GM12892 (cell line): ENCODE results near the gene KLHL35.
A peak's percentile ranks its signal among the peaks of the same experiment; 100 is the strongest.
"Not testable (repeated sequence)": the region's sequence is repeated elsewhere in the genome, so short reads cannot be mapped to it uniquely, and the experiment has no call there.

Experiments
- DNase-seq: peaks from one replicate; pipeline ENCODE4 v3.0.0; 2011; ENCODE audit not compliant: insufficient read length
- FAIRE-seq: peaks from 2 replicates; lab custom pipeline; 2011; peaks lifted over from hg19 to GRCh38; lab: Jason Lieb, UNC
- POLR2A ChIP-seq: IDR thresholded peaks from 2 replicates; pipeline ENCODE4 v1.6.1; 2011; ENCODE audit warnings: low read depth, low read length, control low read depth
- POLR2AphosphoS5 ChIP-seq: IDR thresholded peaks from 2 replicates; pipeline ENCODE4 v1.6.1; 2011; ENCODE audit warnings: low read depth, low read length, control low read depth
- TAF1 ChIP-seq: IDR thresholded peaks from 2 replicates; pipeline ENCODE4 v1.6.1; 2011; ENCODE audit warnings: low read depth, mild to moderate bottlenecking, control low read depth, low read length, borderline replicate concordance

The KLHL35 gene

DNA sequence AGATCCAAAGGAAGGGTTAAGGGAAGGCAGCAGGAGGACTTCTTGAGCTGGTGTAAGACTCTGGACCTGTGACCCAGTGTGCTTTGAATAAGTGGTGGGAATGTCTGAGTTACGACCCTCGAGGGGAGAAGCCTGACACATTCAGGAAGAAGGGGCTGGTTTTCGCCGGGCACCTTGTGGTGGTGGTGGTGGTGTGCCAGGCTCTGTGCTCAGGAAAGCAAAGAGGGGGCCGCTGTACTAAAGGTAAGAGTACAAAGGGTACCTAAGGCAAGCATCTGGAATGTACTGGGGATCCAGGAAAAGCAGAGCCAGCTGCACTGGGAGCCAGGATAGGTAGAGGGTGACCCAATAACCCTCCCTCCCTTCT is 6.3 kb downstream of the KLHL35 start:
- TF ChIP-seq POLR2AphosphoS5 (no peak), POLR2A (no peak)
- DNase-seq, result no peak
- FAIRE-seq, result no peak

DNA sequence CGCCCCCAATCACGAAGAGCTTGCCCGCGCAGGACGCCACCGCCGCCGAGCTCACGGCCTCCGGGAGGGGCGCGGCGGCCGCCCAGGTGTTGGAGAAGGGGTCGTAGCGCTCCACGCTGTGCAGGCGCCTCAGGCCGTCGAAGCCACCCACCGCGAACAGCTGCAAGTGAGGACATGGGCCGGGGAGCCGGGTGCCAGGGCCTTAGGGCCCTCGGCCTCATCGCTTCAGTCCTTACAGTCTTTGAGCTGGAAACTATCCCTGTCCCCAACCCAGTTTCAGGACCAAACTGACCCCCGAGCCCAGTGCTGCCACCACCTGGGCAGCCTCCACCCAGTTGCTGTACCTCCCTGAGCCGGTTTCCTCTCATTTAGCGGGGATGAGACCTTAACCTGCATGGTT is 7.6 kb downstream of the KLHL35 start:
- TF ChIP-seq POLR2AphosphoS5 (no peak), POLR2A (no peak), TAF1 (no peak)
- FAIRE-seq, result no peak

DNA sequence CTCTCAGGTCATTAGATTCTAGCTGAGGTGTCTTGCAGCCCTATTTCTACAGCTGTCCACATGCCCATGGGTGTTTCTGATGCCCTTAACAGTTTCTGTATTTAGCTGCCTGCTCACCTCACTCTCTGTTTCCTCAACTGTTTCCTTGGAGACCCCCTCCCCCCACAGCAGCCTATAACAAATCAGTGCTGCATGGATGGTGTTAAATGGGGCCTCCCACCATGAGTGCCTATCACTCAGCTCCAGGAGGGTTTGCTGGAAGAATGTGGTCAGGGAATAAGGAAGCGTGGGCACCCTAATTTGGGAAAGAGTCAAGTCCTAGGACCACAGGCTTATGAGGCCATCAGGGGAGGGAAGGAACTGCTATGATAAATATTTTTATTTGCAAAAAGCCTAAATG is 8.6 kb downstream of the KLHL35 start:
- DNase-seq (no peak), FAIRE-seq (no peak)
- TF ChIP-seq POLR2A, result no peak
- TF ChIP-seq TAF1, result no peak
- TF ChIP-seq POLR2AphosphoS5, result no peak

More for the DNA sequence above, 7.6 kb downstream of the KLHL35 start:
- peak; percentile 13 for DNase-seq

DNA sequence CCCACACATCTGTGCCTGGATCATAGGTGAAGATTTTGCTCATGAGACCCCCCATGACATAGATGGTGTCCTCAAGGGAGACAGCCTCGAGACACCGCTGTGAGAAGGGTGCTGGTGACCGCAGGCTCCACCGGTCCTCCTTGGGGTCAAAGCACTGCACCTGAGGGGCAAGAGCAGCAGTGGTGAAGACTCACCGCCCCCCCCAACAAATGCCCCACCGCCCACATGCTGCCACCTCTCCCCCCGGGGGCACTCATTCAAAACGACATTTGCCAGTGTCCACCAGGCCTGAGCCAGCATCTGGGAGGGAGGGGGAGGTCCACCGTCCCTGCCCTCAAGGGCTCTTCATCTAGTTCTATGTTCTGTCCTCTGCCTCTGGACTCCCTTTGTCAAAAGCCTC is 9.3 kb downstream of the KLHL35 start:
- no peak for TF ChIP-seq TAF1
- no peak for TF ChIP-seq POLR2A
- no peak for TF ChIP-seq POLR2AphosphoS5
- DNase-seq, result peak; percentile 7
- FAIRE-seq, result no peak

DNA sequence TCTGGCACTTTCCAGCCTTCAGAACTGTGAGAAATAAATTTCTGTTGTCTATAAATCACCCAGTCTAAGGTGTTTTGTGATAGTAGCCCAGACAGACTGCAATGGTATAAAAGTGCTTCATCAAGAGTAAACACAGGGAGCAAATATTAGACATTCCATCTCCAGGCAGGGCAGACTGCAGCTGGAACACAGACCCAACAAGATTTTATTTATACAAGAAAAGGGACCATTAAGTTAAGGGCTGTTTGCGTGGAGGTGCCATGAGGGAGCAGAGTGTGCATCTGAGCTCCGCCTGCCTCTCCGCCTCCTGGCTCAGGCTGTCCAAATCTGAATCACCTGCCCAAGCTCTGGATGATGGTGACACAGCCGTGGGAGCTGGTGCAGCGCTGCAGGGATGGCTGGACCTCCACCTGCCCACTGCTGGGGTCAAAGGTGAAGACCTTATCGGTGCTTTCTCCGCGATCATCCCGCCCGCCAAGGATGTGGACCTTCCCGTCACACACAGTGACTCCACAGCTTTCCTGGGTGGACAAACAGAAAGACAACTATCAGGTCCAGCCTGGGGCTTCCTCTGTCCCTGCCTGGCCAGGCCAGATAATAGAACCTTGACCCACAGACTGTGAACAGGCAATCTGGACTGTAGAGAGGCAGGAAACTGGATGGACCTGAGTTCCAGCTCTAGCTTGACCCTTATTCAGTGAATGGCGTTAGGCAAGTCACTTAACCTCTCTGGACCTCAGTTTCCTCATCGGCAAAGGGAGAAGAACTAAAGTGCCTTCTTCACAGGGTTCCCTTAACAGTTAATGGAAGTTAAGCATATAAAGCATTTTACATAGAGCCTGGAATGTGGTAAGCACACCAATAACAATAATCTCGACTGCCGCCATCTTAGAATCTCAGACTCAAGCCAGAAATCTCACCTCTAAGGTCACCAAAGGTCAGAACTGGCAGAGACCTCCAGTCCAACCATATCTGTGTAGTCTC is 10.5 kb downstream of the KLHL35 start:
- FAIRE-seq, result no peak
- peak; percentile 7 for DNase-seq

DNA sequence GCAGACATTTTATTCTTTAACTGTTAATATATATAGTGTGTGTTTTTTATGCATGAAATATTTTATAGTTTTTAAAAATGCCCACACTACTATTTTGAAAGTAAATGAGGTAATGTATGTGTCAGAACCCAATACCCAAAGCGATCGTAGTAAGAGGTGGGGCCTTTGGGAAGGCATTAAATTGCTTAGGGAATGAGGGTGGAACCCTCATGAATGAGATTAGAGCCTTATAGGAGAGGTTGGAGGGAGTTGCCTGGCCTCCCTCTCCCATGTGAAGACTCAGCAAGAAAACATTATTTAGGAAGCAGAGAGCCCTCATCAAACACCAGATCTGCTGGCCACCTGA is 11.1 kb downstream of the KLHL35 start:
- no peak for FAIRE-seq
- DNase-seq, result no peak
- no peak for TF ChIP-seq TAF1

More for the DNA sequence above, 10.5 kb downstream of the KLHL35 start:
- TF ChIP-seq POLR2A (no peak), TAF1 (no peak), POLR2AphosphoS5 (no peak)

DNA sequence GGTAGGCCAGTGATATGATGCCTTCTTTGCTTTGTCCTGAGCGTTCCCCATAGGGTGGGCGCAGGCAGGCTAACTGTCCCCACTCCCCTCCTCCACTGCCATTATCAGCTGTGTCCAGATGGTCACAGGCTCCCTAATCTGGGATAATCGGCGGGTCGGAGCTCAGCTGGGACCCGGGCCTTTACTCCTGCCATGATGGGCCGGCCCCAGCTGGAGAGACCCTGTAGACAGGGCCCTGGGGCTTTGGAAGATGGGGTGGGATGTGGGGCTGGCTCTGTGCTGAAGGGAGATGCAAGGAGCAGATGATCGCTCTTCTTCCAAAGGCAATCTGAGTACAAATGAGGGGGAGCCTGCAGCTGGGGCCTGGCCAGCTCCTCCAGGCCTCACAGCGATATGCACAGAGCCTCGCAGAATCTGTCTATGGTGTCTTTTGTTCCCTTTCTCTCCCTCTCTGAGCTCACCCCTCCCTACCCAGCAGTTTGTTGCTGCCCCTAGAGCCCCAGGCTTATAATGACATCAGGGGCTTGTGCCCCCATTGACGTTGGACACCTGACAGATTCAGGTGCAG is 11.9 kb downstream of the KLHL35 start:
- TF ChIP-seq POLR2A, result no peak
- no peak for TF ChIP-seq TAF1
- no peak for TF ChIP-seq POLR2AphosphoS5
- DNase-seq (peak; percentile 5), FAIRE-seq (no peak)

DNA sequence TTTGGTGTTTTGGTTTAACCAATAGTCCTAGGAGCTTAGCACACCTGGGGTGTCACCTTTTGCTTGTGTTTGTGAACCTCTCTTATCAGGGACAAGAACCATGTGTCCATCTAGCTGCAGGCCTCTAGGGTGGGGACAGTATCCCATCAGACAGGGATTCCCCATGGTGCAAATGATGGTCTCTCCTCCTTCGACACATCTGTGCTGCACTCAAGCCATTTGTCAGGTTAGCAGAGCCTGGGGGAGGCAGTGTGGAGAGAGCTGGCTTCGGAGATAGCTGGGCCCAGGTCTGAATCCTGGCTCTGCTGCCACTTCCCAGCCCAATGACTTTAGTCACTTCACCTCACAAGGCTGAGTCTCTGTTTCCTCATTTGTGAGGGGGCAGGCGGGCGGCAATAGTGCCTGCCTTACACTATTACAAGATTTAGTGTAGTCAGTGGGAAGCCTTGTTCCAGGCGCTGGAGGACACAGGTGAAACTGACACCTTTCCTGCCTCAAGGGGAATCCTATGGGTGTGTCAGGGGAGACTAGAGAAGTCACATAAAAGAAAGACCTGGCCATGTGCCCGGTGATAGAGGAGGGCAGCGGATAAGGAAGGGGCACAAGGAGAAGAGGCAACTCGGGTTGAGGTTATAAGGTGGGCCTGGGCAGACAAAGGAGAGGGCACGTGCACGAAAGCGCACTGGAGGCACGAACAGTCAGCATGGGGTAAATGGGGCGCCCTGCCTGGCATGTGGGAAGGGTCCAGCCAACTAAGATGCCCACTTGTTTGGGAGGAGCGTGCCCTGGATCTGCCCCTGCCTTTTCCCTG is 12.6 kb downstream of the KLHL35 start:
- no peak for DNase-seq
- TF ChIP-seq TAF1 (no peak), POLR2AphosphoS5 (no peak), POLR2A (no peak)
- no peak for FAIRE-seq

DNA sequence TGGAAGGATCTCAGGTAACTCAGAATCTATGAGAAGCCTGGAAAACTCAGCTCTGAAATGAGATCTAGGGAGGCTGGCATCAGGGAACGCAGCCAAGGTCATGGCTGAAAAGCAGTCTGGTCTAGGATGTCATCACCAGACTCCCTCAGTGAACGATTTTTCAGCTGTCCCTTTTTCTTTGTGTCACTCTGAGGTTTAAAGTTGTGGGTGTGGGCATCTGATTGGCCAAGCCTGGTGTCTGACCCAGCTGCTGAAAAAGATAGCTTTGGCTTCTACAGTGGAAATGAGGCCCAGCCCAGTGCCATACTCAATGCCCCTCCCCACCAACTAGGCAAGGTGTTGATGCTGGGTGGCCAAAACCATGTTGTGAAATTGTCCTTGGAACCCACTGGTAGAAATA is 19.1 kb downstream of the KLHL35 start:
- no peak for FAIRE-seq
- TF ChIP-seq POLR2AphosphoS5 (no peak), TAF1 (no peak), POLR2A (no peak)
- no peak for DNase-seq

DNA sequence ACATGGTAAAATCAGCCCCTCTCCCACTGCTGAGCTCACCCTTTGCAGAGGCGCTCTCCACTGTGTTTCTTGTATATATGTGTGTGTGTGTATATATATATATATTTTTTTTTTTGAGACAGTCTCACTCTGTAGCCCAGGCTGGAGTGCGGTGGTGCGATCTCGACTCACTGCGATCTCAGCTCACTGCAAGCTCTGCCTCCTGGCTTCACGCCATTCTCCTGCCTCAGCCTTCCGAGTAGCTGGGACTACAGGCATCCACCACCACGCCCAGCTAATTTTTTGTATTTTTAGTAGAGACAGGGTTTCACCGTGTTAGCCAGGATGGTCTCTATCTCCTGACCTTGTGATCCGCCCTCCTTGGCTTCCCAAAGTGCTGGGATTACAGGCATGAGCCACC is 19.9 kb downstream of the KLHL35 start:
- not testable (repeated sequence) for FAIRE-seq

DNA sequence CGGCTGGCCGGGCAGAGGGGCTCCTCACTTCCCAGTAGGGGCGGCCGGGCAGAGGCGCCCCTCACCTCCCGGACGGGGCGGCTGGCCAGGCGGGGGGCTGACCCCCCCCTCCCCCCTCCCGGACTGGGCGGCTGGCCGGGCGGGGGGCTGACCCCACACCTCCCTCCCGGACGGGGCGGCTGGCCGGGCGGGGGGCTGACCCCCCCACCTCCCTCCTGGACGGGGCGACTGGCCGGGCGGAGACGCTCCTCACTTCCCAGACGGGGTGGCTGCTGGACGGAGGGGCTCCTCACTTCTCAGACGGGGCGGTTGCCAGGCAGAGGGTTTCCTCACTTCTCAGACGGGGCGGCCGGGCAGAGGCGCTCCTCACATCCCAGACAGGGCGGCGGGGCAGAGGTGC is 23.0 kb downstream of the KLHL35 start:
- not testable (repeated sequence) for DNase-seq, FAIRE-seq

More for the DNA sequence above, 19.9 kb downstream of the KLHL35 start:
- DNase-seq, result not testable (repeated sequence)

DNA sequence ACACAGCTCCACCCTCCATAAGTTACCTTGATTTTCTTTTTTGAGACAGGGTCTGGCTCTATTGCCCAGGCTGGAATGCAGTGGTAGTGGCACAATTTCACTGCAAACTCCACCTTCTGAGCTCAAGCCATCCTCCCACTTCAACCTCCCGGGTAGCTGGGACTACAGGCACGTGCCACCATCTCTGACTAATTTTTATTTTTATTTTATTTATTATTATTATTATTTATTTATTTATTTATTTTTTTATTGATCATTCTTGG is 24.1 kb downstream of the KLHL35 start:
- no peak for DNase-seq
- no peak for FAIRE-seq
- TF ChIP-seq POLR2A (no peak), TAF1 (no peak)
